ENCODE data around the gene P3H1. TPM values are rescaled to one million over a fixed set of nuclear protein-coding genes. Genes with fewer than 3 reads are reported as not detected.

Gene P3H1
- total RNA-seq, 1 experiment from 2014 or later = 32.9 TPM

DNA sequence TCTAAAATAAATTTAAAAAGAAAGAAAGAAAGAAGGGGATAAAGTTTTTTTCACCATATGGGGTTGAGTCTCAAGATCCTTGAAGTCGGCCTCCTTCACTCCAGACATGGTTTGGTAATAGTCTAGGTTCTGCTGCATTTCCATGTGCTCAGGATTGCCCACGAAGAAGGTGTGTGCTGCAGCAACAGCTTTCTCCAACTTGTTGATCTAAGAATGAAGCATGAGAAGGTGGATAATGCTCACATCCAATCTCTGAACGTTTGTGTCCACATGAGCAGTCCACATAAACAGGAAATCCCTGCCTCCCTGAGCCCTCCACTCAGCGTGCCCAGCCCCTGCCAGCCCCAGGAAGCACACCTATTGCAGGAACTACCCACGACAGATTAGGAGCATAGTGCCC is 4.6 kb downstream of the P3H1 start (continued):
- no peak for TF ChIP-seq SIN3A (IDR thresholded peaks at IDR 0.05; ENCODE audit: low read depth)
- no peak for TF ChIP-seq ZNF274 (IDR thresholded peaks at IDR 0.05; ENCODE audit: low read depth, low read length)
- no peak for TF ChIP-seq ELF1 (IDR thresholded peaks at IDR 0.05; ENCODE audit: borderline replicate concordance, low read depth)
- TF ChIP-seq, protein P1, sequence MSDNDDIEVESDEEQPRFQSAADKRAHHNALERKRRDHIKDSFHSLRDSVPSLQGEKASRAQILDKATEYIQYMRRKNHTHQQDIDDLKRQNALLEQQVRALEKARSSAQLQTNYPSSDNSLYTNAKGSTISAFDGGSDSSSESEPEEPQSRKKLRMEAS (IDR thresholded peaks at IDR 0.05) = no peak
- no peak for TF ChIP-seq POLR2AphosphoS5 (IDR thresholded peaks at IDR 0.05; ENCODE audit: low read depth, low read length)

DNA sequence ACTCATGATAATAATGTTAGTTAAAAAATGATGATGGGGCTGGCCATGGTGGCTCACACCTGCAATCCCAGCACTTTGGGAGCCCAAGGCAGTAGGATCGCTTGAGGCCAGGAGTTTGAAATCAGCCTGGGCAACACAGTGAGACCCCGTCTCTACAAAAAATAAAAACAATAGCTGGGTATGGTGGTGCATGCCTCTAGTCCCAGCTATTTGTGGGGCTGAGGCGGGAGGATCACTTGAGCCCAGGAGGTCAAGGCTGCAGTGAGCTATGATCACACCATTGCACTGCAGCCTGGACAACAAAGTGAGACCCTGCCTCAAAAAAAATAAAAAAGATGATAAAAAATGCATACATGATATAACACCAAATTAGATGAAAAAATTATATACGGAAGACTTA is 5.3 kb downstream of the P3H1 start:
- no peak overlapping the region for H3K4me2 ChIP-seq (ENCODE audit: low read length)
- no peaks in the 10 kb centered on the region for H3K9me3 ChIP-seq (ENCODE audit: control insufficient read depth in 1 of 2, insufficient read depth in 1 of 2, low read depth in 1 of 2, low read length in 2 of 2)
- peaks cover 10% of the 10 kb centered on the region for H3K79me2 ChIP-seq (ENCODE audit: insufficient read depth, low read length)
- H3K4me1 ChIP-seq (ENCODE audit: control insufficient read depth in 1 of 2, insufficient read depth in 2 of 2, low read length in 2 of 2) = peaks cover 5 to 16% of the 10 kb centered on the region in 2 experiments; a peak in 3 of 4 replicates
- H3K9me2 ChIP-seq (ENCODE audit: insufficient read depth) = no peaks in the 10 kb centered on the region
- DNase-seq (ENCODE audit: low read depth, low spot score) (no peak), ATAC-seq (no peak)
- no peak overlapping the region for H3K27ac ChIP-seq (ENCODE audit: low read depth, low read length)
- ChIA-PET CTCF (no interaction called here), POLR2A (no interaction called here), RAD21 (ENCODE audit: low non-redundant PET in 1 of 2, low total read pairs in 2 of 2, uncharacterized antibody in 2 of 2, unreplicated experiment in 2 of 2) (no interaction called here)
- no TSS peak for BruUV-seq (replicated peaks)
- no peak for TF ChIP-seq ZFX (IDR thresholded peaks at IDR 0.05)
- no peak for TF ChIP-seq TCF7L2 (IDR thresholded peaks at IDR 0.05; ENCODE audit: borderline replicate concordance, extremely low read depth, insufficient read depth, insufficient read length)
- TF ChIP-seq, protein P2, sequence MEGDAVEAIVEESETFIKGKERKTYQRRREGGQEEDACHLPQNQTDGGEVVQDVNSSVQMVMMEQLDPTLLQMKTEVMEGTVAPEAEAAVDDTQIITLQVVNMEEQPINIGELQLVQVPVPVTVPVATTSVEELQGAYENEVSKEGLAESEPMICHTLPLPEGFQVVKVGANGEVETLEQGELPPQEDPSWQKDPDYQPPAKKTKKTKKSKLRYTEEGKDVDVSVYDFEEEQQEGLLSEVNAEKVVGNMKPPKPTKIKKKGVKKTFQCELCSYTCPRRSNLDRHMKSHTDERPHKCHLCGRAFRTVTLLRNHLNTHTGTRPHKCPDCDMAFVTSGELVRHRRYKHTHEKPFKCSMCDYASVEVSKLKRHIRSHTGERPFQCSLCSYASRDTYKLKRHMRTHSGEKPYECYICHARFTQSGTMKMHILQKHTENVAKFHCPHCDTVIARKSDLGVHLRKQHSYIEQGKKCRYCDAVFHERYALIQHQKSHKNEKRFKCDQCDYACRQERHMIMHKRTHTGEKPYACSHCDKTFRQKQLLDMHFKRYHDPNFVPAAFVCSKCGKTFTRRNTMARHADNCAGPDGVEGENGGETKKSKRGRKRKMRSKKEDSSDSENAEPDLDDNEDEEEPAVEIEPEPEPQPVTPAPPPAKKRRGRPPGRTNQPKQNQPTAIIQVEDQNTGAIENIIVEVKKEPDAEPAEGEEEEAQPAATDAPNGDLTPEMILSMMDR (IDR thresholded peaks at IDR 0.05 in 2 of 3, conservative IDR thresholded peaks at IDR 0.05 in 1 of 3; ENCODE audit: borderline replicate concordance in 1 of 3, insufficient read depth in 1 of 3, low read depth in 2 of 3, low read length in 2 of 3) = no peak
- TF ChIP-seq FOSL1 (IDR thresholded peaks at IDR 0.05; ENCODE audit: low read depth) = no peak
- TF ChIP-seq, protein P3, sequence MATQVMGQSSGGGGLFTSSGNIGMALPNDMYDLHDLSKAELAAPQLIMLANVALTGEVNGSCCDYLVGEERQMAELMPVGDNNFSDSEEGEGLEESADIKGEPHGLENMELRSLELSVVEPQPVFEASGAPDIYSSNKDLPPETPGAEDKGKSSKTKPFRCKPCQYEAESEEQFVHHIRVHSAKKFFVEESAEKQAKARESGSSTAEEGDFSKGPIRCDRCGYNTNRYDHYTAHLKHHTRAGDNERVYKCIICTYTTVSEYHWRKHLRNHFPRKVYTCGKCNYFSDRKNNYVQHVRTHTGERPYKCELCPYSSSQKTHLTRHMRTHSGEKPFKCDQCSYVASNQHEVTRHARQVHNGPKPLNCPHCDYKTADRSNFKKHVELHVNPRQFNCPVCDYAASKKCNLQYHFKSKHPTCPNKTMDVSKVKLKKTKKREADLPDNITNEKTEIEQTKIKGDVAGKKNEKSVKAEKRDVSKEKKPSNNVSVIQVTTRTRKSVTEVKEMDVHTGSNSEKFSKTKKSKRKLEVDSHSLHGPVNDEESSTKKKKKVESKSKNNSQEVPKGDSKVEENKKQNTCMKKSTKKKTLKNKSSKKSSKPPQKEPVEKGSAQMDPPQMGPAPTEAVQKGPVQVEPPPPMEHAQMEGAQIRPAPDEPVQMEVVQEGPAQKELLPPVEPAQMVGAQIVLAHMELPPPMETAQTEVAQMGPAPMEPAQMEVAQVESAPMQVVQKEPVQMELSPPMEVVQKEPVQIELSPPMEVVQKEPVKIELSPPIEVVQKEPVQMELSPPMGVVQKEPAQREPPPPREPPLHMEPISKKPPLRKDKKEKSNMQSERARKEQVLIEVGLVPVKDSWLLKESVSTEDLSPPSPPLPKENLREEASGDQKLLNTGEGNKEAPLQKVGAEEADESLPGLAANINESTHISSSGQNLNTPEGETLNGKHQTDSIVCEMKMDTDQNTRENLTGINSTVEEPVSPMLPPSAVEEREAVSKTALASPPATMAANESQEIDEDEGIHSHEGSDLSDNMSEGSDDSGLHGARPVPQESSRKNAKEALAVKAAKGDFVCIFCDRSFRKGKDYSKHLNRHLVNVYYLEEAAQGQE (IDR thresholded peaks at IDR 0.05; ENCODE audit: low read depth) = no peak
- TF ChIP-seq SIN3A (IDR thresholded peaks at IDR 0.05; ENCODE audit: low read depth) = no peak
- TF ChIP-seq EZH2 (IDR thresholded peaks at IDR 0.05) = no peak
- TF ChIP-seq RAD21 (IDR thresholded peaks at IDR 0.05; ENCODE audit: low read depth) = no peak
- no peak for TF ChIP-seq POLR2A (IDR thresholded peaks at IDR 0.05; ENCODE audit: borderline replicate concordance, extremely low read depth, insufficient read depth, insufficient read length)
- TF ChIP-seq EZH2phosphoT487 (IDR thresholded peaks at IDR 0.05; ENCODE audit: borderline replicate concordance) = no peak
- no peak for TF ChIP-seq SP1 (IDR thresholded peaks at IDR 0.05; ENCODE audit: low read depth)
- no peak for TF ChIP-seq POLR2AphosphoS5 (IDR thresholded peaks at IDR 0.05; ENCODE audit: low read depth, low read length)
- TF ChIP-seq, protein P1 (IDR thresholded peaks at IDR 0.05) = no peak
- TF ChIP-seq ELF1 (IDR thresholded peaks at IDR 0.05; ENCODE audit: borderline replicate concordance, low read depth) = no peak
- H3K27me3 ChIP-seq (ENCODE audit: insufficient read depth, low read length) = no peaks in the 10 kb centered on the region
- H3K4me3 ChIP-seq (replicated peaks in 1 of 2; ENCODE audit: low read depth in 1 of 2, low read length in 2 of 2) = no peak overlapping the region
- H3K36me3 ChIP-seq (ENCODE audit: control insufficient read depth in 1 of 2, insufficient read depth in 2 of 2, low read length in 2 of 2) = peaks cover 0 to 7% of the 10 kb centered on the region in 2 experiments; a peak in 2 of 4 replicates
- intact Hi-C loops (cut with micrococcal nuclease) = loop anchor here (10.0 kb wide), 1 partner anchor 1417 kb away; no protein-coding TSS in a partner anchor
- no peak overlapping the region for H2AFZ ChIP-seq (ENCODE audit: low read depth, low read length, poor library complexity, severe bottlenecking)
- H3K9ac ChIP-seq (ENCODE audit: low read length) = no peak overlapping the region
- H4K20me1 ChIP-seq (ENCODE audit: insufficient read depth) = no peaks in the 10 kb centered on the region; the same call in 1 of the 2 replicates

Measured in HCT116 (cell line).